BJ (cell line): ENCODE data around the gene ANLN. TPM values are rescaled to one million over a fixed set of nuclear protein-coding genes. Genes with fewer than 3 reads are reported as not detected.
A peak's percentile ranks its signal among the peaks of the same experiment; 100 is the strongest.
"Not testable (repeated sequence)": the region's sequence is repeated elsewhere in the genome, so short reads cannot be mapped to it uniquely, and the experiment has no call there.

ENCODE experiments used
- CTCF ChIA-PET: fragments of 350-600 bp; formaldehyde crosslinking; extraction: SDS; loops from one replicate; lab custom pipeline; 2021; ENCODE audit warnings: antibody characterized with exemption, inconsistent platforms; lab: Yijun Ruan, JAX
- POLR2A ChIA-PET: fragments of 300-600 bp; sonication (Branson Sonifier 250); formaldehyde crosslinking; extraction: SDS; loops from one replicate; lab custom pipeline; 2021; ENCODE audit warnings: antibody characterized with exemption; lab: Charles Lee
- DNase-seq: peaks from one replicate; pipeline ENCODE4 v3.0.0-alpha.2; 2011; ENCODE audit warnings: low read depth
- H3K27me3 ChIP-seq: 2 replicates; pipeline ENCODE4 v1.6.0; 2011; ENCODE audit warnings: low read length; ENCODE audit not compliant: control insufficient read depth, insufficient read depth
- H3K36me3 ChIP-seq: 2 replicates; pipeline ENCODE4 v1.5.1; 2011; ENCODE audit warnings: low read length; ENCODE audit not compliant: control insufficient read depth, insufficient read depth
- H3K4me3 ChIP-seq: 2 replicates; pipeline ENCODE4 v1.5.1; 2011; ENCODE audit warnings: low read depth, mild to moderate bottlenecking, control low read depth, low read length
- polyA plus RNA-seq: library from polyadenylated mRNA; depleted of rRNA; stranded (reverse); fragments of >200 nt; gene quantifications from 2 replicates; pipeline ENCODE4 v1.2.3, GENCODE V29; 2011
- TF ChIP-seq, protein P1 (sequence below): IDR thresholded peaks from 2 replicates; pipeline ENCODE4 v1.5.1; 2011; ENCODE audit warnings: low read depth, mild to moderate bottlenecking, control low read depth, inconsistent platforms, low read length, moderate library complexity; ENCODE audit not compliant: insufficient read depth

The ANLN gene
- polyA plus RNA-seq, 1 experiment: 63.3 TPM

DNA sequence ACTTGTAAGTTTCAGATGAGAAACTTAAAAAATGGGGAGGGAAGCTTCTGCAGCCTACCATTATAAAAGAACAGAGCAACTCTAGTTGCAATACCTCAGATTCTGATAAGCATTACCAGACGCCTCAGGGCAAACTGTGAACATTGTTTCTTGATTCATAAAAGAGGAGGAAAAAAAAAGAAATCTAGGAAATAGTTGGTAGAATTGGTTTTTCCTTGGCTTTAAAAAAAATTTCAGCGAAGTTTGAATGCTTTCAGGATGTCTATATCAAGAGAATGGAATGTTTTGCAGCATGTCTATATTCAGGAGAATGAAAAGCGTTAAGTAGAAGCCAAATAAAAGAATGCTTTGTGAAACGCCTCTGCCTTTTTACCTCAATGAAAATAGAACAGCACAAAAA lies 17.5 kb upstream of the ANLN start:
- TF ChIP-seq, protein P1, sequence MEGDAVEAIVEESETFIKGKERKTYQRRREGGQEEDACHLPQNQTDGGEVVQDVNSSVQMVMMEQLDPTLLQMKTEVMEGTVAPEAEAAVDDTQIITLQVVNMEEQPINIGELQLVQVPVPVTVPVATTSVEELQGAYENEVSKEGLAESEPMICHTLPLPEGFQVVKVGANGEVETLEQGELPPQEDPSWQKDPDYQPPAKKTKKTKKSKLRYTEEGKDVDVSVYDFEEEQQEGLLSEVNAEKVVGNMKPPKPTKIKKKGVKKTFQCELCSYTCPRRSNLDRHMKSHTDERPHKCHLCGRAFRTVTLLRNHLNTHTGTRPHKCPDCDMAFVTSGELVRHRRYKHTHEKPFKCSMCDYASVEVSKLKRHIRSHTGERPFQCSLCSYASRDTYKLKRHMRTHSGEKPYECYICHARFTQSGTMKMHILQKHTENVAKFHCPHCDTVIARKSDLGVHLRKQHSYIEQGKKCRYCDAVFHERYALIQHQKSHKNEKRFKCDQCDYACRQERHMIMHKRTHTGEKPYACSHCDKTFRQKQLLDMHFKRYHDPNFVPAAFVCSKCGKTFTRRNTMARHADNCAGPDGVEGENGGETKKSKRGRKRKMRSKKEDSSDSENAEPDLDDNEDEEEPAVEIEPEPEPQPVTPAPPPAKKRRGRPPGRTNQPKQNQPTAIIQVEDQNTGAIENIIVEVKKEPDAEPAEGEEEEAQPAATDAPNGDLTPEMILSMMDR: no peak
- no peak overlapping the region for H3K4me3 ChIP-seq
- 0 out of 2 replicates have a peak, but pooled peaks cover 1% of the 10 kb centered on the region for H3K27me3 ChIP-seq
- ChIA-PET CTCF (interaction anchor here (0.7 kb wide), 1 partner anchor 111 kb away, joined by 4 read pairs; no protein-coding TSS in a partner anchor), POLR2A (no interaction called here)
- peak; percentile 41 for DNase-seq
- H3K36me3 ChIP-seq: no peaks in the 10 kb centered on the region

DNA sequence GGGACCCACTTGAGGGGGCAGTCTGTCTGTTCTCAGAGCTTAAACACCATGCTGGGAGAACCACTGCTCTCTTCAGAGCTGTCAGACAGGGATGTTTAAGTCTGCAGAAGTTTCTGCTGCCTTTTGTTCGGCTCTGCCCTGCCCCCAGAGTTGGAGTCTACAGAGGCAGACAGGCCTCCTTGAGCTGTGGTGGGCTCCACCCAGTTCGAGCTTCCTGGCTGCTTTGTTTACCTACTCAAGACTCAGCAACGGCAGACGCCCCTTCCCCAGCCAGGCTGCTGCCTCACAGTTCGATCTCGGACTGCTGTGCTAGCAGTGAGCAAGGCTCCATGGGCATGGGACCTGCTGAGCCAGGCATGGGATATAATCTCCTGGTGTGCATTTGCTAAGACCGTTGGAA lies 11.1 kb upstream of the ANLN start:
- H3K36me3 ChIP-seq, DNase-seq, POLR2A ChIA-PET, H3K27me3 ChIP-seq, H3K4me3 ChIP-seq: not testable (repeated sequence)
- CTCF ChIA-PET: interaction anchor here (3.1 kb wide), 1 partner anchor 11 kb away, joined by 11 read pairs; a partner anchor contains a TSS

DNA sequence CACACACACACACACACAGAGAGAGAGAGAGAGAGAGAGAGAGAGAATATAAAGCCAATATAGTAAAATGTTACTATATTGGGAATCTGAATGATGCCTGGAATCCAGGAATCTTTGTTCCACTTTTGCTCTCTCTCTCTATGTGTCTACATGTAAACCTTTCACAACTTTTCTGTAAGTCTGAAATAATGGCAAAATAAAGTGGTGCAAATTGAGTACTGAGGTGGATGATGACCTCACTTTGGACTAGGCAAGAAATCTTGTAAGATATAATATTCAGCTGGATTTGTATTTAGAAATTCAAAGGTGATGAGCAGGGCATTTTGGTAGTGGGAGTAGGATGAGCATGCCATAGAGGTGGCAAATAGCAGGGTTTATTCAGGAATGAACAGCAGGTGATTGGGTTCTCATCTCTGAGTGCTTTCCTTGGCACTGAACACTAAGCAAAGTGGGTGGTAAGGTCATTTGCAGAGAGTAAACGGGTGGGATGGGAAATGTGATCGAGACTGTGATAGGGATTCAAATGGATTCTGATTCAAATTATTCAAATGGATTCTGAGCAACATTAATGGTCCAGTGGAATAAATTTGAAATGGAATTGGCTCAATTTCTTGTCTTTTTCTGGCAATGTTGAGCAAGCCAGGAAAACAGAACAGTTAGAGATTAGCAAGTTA lies 9.7 kb upstream of the ANLN start:
- DNase-seq: no peak
- POLR2A ChIA-PET: no interaction called here
- CTCF ChIA-PET: interaction anchor here (1.7 to 3.1 kb wide), 2 partner anchors 12 kb away, joined by 6 to 11 read pairs; a partner anchor contains a TSS
- Histone ChIP-seq H3K36me3 (no peaks in the 10 kb centered on the region), H3K27me3 (no peaks in the 10 kb centered on the region; the same call in 1 of the 2 replicates), H3K4me3 (no peak overlapping the region)
- TF ChIP-seq, protein P1: no peak

DNA sequence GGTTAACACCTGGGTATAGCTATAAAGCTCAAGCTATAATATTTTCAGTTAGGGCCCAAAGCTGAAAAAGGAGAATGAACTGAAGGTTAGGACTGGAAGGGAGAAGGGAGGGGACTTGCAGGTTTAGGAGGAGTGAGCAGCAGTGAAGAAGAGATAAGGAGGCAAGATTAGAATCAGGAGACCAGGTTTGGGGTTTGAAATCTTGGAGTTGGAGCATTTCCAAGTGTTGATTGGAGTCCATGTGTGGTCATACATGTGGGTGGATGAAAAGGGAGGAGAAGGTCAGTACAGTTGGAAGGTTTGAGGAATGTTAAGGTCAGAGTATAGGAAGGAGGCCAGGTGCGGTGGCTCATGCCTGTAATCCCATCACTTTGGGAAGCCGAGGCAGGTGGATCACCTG lies 8.6 kb upstream of the ANLN start:
- DNase-seq: no peak
- no peak overlapping the region for H3K4me3 ChIP-seq
- ChIA-PET CTCF (interaction anchor here (1.7 kb wide), 1 partner anchor 13 kb away, joined by 6 read pairs; a partner anchor contains a TSS), POLR2A (no interaction called here)
- no peaks in the 10 kb centered on the region for H3K36me3 ChIP-seq
- TF ChIP-seq, protein P1: no peak
- H3K27me3 ChIP-seq: no peaks in the 10 kb centered on the region; the same call in 1 of the 2 replicates

DNA sequence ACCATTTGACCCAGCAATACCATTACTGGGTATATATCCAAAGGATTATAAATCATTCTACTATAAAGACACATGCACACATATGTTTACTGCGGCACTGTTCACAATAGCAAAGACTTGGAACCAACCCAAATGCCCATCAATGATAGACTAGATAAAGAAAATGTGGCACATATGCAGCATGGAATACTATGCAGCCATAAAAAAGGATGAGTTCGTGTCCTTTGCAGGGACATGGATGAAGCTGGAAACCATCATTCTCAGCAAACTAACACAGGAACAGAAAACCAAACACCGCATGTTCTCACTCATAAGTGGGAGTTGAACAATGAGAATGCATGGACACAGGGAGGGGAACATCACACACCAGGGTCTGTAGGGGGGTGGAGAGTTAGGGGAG lies 6.4 kb upstream of the ANLN start:
- H3K4me3 ChIP-seq, DNase-seq, H3K36me3 ChIP-seq, H3K27me3 ChIP-seq, POLR2A ChIA-PET, CTCF ChIA-PET: not testable (repeated sequence)

DNA sequence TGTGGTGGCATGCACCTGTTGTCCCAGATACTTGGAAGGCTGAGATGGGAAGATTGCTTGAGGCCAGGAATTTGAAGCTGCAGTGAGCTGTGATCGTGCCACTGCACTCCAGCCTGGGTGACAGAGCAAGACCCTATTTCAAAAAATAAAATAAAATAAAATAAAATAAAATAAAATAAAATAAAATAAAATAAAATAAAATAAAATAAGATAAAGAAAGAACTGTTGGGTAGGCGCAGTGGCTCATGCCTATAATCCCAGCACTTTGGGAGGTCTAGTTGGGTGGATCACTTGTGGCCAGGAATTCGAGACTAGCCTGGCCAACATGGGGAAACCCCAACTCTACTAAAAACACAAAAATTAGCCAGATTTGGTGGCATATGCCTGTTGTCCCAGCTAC lies 4.0 kb upstream of the ANLN start:
- POLR2A ChIA-PET, DNase-seq, H3K27me3 ChIP-seq, H3K4me3 ChIP-seq, H3K36me3 ChIP-seq, CTCF ChIA-PET: not testable (repeated sequence)
